ENCODE data around the gene CNN2. TPM values are rescaled to one million over a fixed set of nuclear protein-coding genes. Genes with fewer than 3 reads are reported as not detected.

The CNN2 gene
- total RNA-seq, 2 donors from 2014 or later = 30.7 to 42.5 TPM

- DNase-seq (peak; percentile 90 to 98 (median 95)), ATAC-seq (peak; percentile 80)
- no peaks in the 10 kb centered on the region for H3K9me3 ChIP-seq
- peak overlapping the region in 1 of 2 donors; percentile 37 for H3K4me3 ChIP-seq
- no peaks in the 10 kb centered on the region for H3K27me3 ChIP-seq
- H3K36me3 ChIP-seq (replicated peaks in 1 of 2; ENCODE audit: insufficient read depth in 1 of 2, low read depth in 2 of 2) = no peaks in the 10 kb centered on the region
- intact Hi-C loops (cut with DNase I) = no loop called here
- TF ChIP-seq, protein P1, sequence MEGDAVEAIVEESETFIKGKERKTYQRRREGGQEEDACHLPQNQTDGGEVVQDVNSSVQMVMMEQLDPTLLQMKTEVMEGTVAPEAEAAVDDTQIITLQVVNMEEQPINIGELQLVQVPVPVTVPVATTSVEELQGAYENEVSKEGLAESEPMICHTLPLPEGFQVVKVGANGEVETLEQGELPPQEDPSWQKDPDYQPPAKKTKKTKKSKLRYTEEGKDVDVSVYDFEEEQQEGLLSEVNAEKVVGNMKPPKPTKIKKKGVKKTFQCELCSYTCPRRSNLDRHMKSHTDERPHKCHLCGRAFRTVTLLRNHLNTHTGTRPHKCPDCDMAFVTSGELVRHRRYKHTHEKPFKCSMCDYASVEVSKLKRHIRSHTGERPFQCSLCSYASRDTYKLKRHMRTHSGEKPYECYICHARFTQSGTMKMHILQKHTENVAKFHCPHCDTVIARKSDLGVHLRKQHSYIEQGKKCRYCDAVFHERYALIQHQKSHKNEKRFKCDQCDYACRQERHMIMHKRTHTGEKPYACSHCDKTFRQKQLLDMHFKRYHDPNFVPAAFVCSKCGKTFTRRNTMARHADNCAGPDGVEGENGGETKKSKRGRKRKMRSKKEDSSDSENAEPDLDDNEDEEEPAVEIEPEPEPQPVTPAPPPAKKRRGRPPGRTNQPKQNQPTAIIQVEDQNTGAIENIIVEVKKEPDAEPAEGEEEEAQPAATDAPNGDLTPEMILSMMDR (IDR thresholded peaks at IDR 0.05) = no peak
- peak in 1 of 3 donors; percentile 38 for TF ChIP-seq POLR2A (IDR thresholded peaks at IDR 0.05)
- WGBS, 2 donors = 4 to 18% methylated on average over 5 to 50 of the region's 51 CpGs
- peak overlapping the region in 2 of 4 donors; percentile 12 to 47 for H3K27ac ChIP-seq
- H3K4me1 ChIP-seq = peaks cover 33% of the 10 kb centered on the region
Observed at GRCh38 chr19:1082165-1082927, 55.9 kb downstream of the CNN2 start.

- TF ChIP-seq, protein P1 (IDR thresholded peaks at IDR 0.05) = no peak
- no peak for TF ChIP-seq POLR2A (IDR thresholded peaks at IDR 0.05)
- Histone ChIP-seq H3K27ac (peak overlapping the region in 1 of 4 donors; percentile 47), H3K4me1 (peaks cover 33% of the 10 kb centered on the region), H3K9me3 (no peaks in the 10 kb centered on the region), H3K36me3 (replicated peaks in 1 of 2; ENCODE audit: insufficient read depth in 1 of 2, low read depth in 2 of 2) (no peaks in the 10 kb centered on the region), H3K4me3 (peak overlapping the region; percentile 14 to 37), H3K27me3 (no peaks in the 10 kb centered on the region)
- DNase-seq = no peak
- no peak for ATAC-seq
- intact Hi-C loops (cut with DNase I) = no loop called here
- WGBS, 2 donors = 52 to 77% methylated on average over 20 to 51 of the region's 59 CpGs
Observed at GRCh38 chr19:1082928-1083816, 56.8 kb downstream of the CNN2 start.

DNA sequence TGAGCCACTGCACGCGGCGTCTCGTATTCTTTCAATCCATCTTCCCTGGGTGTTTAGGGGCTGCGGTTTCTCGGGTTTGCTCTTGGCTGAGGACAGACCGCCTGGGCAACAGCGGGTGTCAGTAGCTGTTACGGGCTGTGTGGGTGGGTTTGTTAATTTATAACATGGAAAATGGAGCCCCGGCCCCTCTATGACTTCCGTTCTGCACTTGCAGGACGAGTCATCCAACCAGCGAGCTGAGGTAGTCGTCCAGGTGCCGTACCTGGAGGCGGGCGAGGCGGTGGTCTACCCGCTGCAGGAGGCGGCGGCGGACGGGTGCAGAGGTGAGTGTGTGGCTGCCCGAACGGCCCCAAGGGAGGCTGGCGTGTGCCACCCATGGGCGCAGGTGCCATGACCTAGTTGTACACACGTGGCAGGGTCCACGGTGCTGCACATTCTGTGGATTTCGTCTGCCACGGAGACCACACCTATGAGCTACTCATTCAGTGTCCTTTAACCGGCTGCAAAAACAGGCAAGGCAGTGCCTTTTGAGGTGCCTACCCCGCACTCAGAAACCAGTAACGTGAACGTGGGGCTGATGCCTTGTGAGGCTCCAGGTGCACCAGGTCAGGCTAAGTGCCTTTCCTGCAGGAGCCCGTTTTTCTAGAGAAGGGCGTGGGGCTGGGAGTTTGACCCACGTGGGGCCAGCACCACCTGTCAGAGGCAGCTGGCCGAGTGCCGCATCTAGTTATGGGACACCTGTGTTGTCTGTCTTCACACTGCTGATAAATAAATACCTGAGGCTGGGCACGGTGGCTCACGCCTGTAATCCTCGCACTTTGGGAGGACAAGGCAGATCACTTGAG is 57.8 kb downstream of the CNN2 start:
- H3K27ac ChIP-seq = no peak overlapping the region
- no peaks in the 10 kb centered on the region for H3K27me3 ChIP-seq
- ATAC-seq (no peak), DNase-seq (peak in 1 of 4 donors; percentile 43)
- peaks cover 33% of the 10 kb centered on the region for H3K4me1 ChIP-seq
- WGBS, 2 donors = 46 to 48% methylated on average over 16 to 43 of the region's 43 CpGs
- no peak overlapping the region for H3K4me3 ChIP-seq
- intact Hi-C loops (cut with DNase I) = no loop called here
- no peaks in the 10 kb centered on the region for H3K9me3 ChIP-seq
- no peaks in the 10 kb centered on the region for H3K36me3 ChIP-seq (replicated peaks in 1 of 2; ENCODE audit: insufficient read depth in 1 of 2, low read depth in 2 of 2)
- no peak for TF ChIP-seq POLR2A (IDR thresholded peaks at IDR 0.05)
- TF ChIP-seq, protein P1 (IDR thresholded peaks at IDR 0.05) = no peak

DNA sequence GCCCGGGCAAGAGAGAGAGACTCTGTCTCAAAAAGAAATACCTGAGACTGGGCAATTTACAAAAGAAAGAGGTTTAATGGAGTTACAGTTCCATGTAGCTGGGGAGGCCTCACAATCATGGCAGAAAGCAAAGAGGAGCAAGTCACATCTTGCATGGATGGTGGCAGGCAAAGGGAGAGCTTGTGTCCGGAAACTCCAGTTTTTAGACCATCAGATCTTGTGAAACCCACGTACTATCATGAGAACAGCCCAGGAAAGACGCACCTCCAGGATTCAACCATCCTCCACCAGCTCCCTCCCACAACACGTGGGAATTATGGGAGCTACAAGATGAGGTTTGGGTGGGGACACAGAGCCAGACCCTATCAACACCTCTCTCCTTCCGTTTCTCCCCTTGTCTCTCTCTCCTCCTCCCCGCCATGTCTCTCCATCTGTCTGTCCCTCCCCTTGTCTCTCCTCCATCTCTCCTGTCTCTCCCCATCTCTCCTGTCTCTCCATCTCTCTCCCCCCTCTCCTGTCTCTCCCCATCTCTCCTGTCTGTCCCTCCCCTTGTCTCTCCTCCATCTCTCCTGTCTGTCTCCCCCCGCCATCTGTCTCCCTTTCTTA is 58.7 kb downstream of the CNN2 start:
- DNase-seq = no peak
- Histone ChIP-seq H3K9me3 (no peaks in the 10 kb centered on the region), H3K4me3 (no peak overlapping the region), H3K27ac (no peak overlapping the region), H3K4me1 (peaks cover 33% of the 10 kb centered on the region), H3K36me3 (replicated peaks in 1 of 2; ENCODE audit: insufficient read depth in 1 of 2, low read depth in 2 of 2) (peaks cover 0 to 2% of the 10 kb centered on the region in 2 donors), H3K27me3 (no peaks in the 10 kb centered on the region)
- intact Hi-C loops (cut with DNase I) = no loop called here
- WGBS, 2 donors = 81 to 85% methylated on average over 8 of the region's 8 CpGs
- TF ChIP-seq, protein P1 (IDR thresholded peaks at IDR 0.05) = no peak
- TF ChIP-seq POLR2A (IDR thresholded peaks at IDR 0.05) = no peak
- no peak for ATAC-seq

Measured in body of pancreas (tissue), 4 donors.